HG03039 (cell line): ENCODE results near the gene ADORA2A.

Experiments used
- ATAC-seq: cut with Tn5 transposase; IDR thresholded peaks from one replicate; pipeline ENCODE4 v1.9.1; 2021; ENCODE audit warnings: mild to moderate bottlenecking, moderate library complexity; ENCODE audit not compliant: unreplicated experiment

Gene ADORA2A

GRCh38 chr22:24417200-24417599 is 10.2 kb upstream of the ADORA2A start:
- ATAC-seq, result no peak

- no peak for ATAC-seq
Measured at GRCh38 chr22:24417901-24418641, 9.3 kb upstream of the ADORA2A start.

GRCh38 chr22:24418786-24419474 is 8.5 kb upstream of the ADORA2A start:
- no peak for ATAC-seq

GRCh38 chr22:24419475-24419850 is 7.9 kb upstream of the ADORA2A start:
- no peak for ATAC-seq

- ATAC-seq, result no peak
Measured at GRCh38 chr22:24420072-24420976, 7.1 kb upstream of the ADORA2A start.

- no peak for ATAC-seq
Measured at GRCh38 chr22:24420977-24421343, 6.4 kb upstream of the ADORA2A start.

GRCh38 chr22:24421428-24421931 is 5.9 kb upstream of the ADORA2A start:
- ATAC-seq, result no peak

- no peak for ATAC-seq
Measured at GRCh38 chr22:24422102-24422665, 5.2 kb upstream of the ADORA2A start.

GRCh38 chr22:24423519-24424000 is 3.8 kb upstream of the ADORA2A start:
- no peak for ATAC-seq

GRCh38 chr22:24424001-24424900 is 3.1 kb upstream of the ADORA2A start:
- no peak for ATAC-seq

- no peak for ATAC-seq
Measured at GRCh38 chr22:24424901-24425775, 2.3 kb upstream of the ADORA2A start.

GRCh38 chr22:24426436-24426835 is 963 bp upstream of the ADORA2A start:
- no peak for ATAC-seq

GRCh38 chr22:24426851-24427499 is 424 bp upstream of the ADORA2A start:
- no peak for ATAC-seq

- ATAC-seq, result no peak
Measured at GRCh38 chr22:24428751-24429410, 1.5 kb downstream of the ADORA2A start.

GRCh38 chr22:24429411-24430365 is 2.3 kb downstream of the ADORA2A start:
- ATAC-seq, result no peak

- no peak for ATAC-seq
Measured at GRCh38 chr22:24430431-24431308, 3.3 kb downstream of the ADORA2A start.
